Left ventricle myocardium inferior (tissue), 1 donor: ENCODE data around the gene JAGN1. TPM values are rescaled to one million over a fixed set of nuclear protein-coding genes. Genes with fewer than 3 reads are reported as not detected.

Experiments used
- DNase-seq: peaks from one replicate; pipeline ENCODE4 v3.0.0-alpha.2; 2020
- H3K27ac ChIP-seq: fragments of 200-600 bp; replicated peaks from 2 replicates; pipeline ENCODE4 v1.8.0; 2021
- H3K27me3 ChIP-seq: fragments of 200-600 bp; 2 replicates; pipeline ENCODE4 v1.8.0; 2021; ENCODE audit warnings: low read depth
- H3K36me3 ChIP-seq: fragments of 200-600 bp; 2 replicates; pipeline ENCODE4 v1.8.0; 2021
- H3K4me1 ChIP-seq: fragments of 200-600 bp; 2 replicates; pipeline ENCODE4 v1.8.0; 2021
- H3K4me3 ChIP-seq: fragments of 200-600 bp; 2 replicates; pipeline ENCODE4 v1.8.0; 2021; ENCODE audit warnings: mild to moderate bottlenecking, moderate library complexity
- H3K9me3 ChIP-seq: fragments of 200-600 bp; replicated peaks from 2 replicates; pipeline ENCODE4 v1.8.0; 2021
- CTCF ChIP-seq: fragments of 200-600 bp; IDR thresholded peaks from 2 replicates; pipeline ENCODE4 v1.8.0; 2021; ENCODE audit warnings: antibody characterized with exemption, mild to moderate bottlenecking, borderline replicate concordance
- intact Hi-C: fragments of 100-400 bp; cut with micrococcal nuclease; formaldehyde crosslinking; loops from one replicate; pipeline ENCODE4 v1.11.0; 2022
- total RNA-seq: library from RNA; stranded (reverse); fragmentation: NEBNext Ultra II Directional; extraction: Animal tissue kit (Norgen Biotek cat#: 25700); gene quantifications from one replicate; pipeline ENCODE4 v1.2.1, GENCODE V29; 2021
- donor health status: DM: no; HTN: yes; CAD: no; lungs with severe emphysema.

Gene JAGN1
- total RNA-seq, 1 donor from 2014 or later: 17.5 TPM

- no peaks in the 10 kb centered on the region for H3K36me3 ChIP-seq
- H3K9me3 ChIP-seq: no peaks in the 10 kb centered on the region
- intact Hi-C loops: no loop called here
- H3K27me3 ChIP-seq: no peaks in the 10 kb centered on the region
- H3K4me3 ChIP-seq: no peak overlapping the region
- H3K4me1 ChIP-seq: peaks cover 18% of the 10 kb centered on the region
- H3K27ac ChIP-seq: no peak overlapping the region
- DNase-seq: no peak
- no peak for TF ChIP-seq CTCF
These were observed 16.1 kb downstream of the JAGN1 start for GRCh38 chr3:9906480-9906879.

DNA sequence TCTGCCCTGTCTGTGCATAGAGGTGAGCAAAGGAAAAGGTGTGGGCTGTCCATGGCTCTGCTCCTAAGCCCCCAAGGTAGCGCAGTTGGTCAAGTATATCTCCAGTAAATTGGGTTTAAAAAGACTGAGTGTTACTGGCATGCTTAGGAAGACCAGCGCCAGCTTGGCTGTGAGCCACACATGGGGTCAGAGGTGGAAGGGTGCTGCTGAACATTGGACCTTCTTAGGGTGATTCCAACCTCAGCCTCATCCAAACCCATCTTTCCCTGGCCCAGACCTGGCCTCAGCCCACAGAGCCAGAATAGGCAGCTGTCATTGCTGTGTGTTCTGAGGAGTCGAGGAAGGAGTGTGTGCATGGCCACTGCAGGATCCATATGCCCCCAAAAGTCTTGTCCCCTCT lies 17.9 kb downstream of the JAGN1 start:
- H3K9me3 ChIP-seq: no peaks in the 10 kb centered on the region
- no peak overlapping the region for H3K4me3 ChIP-seq
- H3K4me1 ChIP-seq: peaks cover 4% of the 10 kb centered on the region
- intact Hi-C loops: no loop called here
- H3K27ac ChIP-seq: no peak overlapping the region
- no peak for DNase-seq
- no peaks in the 10 kb centered on the region for H3K36me3 ChIP-seq
- no peak for TF ChIP-seq CTCF
- no peaks in the 10 kb centered on the region for H3K27me3 ChIP-seq

DNA sequence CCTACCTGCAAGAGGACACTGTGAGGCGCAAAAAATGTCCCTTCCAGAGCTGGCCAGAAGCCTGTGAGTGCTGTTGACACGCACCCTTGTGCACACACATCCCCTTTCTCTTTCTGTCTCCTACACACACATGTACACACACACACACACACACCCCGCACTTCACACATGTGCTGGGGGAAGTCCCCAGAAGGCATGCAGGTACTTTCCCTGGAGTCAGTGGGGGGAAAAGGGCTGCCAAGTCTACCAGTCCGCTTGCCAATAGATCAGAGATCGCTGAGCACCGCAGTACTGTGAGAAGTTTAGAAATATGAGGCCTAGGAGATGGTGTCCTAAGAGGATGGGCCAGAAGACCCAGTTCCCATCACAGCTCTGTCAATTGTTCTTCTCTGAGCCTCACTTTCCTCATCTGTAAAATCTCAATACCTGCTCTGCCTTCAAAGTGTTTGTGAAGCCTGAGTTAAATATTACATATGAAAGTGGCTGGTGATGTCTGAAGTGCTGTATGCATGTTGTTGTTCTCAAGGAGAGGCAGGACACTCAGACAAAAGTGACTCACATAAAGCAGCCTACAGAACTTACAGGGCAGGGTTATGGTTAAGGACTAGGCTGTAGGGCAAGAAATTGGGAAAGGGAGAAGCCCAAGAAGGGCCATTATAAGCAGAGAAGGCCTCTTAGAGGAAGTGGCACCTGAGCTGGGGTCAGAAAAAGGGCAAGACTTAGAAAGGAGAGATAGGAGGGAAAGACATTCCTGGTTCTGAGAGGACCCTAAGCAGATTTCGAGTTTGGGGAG lies 19.0 kb downstream of the JAGN1 start:
- H3K4me1 ChIP-seq: peaks cover 3% of the 10 kb centered on the region
- no peak for DNase-seq
- H3K36me3 ChIP-seq: no peaks in the 10 kb centered on the region
- H3K4me3 ChIP-seq: no peak overlapping the region
- TF ChIP-seq CTCF: no peak
- intact Hi-C loops: no loop called here
- no peaks in the 10 kb centered on the region for H3K27me3 ChIP-seq
- H3K9me3 ChIP-seq: no peaks in the 10 kb centered on the region
- H3K27ac ChIP-seq: no peak overlapping the region

GRCh38 chr3:9911863-9912262 lies 21.5 kb downstream of the JAGN1 start:
- Histone ChIP-seq H3K4me3 (no peak overlapping the region), H3K4me1 (peaks cover 27% of the 10 kb centered on the region), H3K27me3 (no peaks in the 10 kb centered on the region), H3K36me3 (no peaks in the 10 kb centered on the region), H3K9me3 (no peaks in the 10 kb centered on the region), H3K27ac (no peak overlapping the region)
- TF ChIP-seq CTCF: no peak
- intact Hi-C loops: no loop called here
- no peak for DNase-seq

DNA sequence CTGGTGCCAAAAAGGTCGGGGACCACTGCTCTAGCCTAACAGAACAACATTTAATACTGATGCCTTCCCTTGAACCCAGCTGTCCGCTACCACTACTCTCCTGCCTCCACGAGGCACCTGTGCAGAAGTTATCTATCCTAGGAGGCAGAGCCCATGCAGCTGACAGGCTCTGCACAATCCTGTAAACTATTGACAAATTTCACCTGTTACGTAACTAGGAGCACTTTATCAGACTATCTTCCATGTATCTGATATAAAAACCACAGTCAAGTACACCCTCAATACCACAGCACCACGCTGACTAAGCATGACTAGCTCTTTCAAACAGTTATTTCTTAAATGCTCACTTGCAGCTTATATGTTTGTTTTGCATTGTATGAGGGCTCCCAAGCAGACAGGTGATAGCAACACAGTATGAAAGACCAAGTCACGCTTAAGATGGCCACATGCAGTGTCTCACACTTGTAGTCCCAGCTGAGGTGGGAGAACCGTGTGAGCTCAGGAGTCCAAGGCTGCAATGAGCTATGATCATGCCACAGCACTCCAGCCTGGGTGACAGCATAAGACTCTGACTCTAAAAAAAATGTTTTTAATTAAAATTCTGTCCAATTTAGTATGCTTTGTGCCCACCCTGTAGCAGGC lies 22.0 kb downstream of the JAGN1 start:
- DNase-seq: no peak
- H3K36me3 ChIP-seq: no peaks in the 10 kb centered on the region
- no peaks in the 10 kb centered on the region for H3K27me3 ChIP-seq
- no peak overlapping the region for H3K4me3 ChIP-seq
- no peaks in the 10 kb centered on the region for H3K9me3 ChIP-seq
- no peak for TF ChIP-seq CTCF
- intact Hi-C loops: no loop called here
- peaks cover 31% of the 10 kb centered on the region for H3K4me1 ChIP-seq
- H3K27ac ChIP-seq: no peak overlapping the region
